BE2C (cell line): ENCODE measurements around the gene SGSH.

Experiments used
- DNase-seq: peaks from one replicate; pipeline ENCODE4 v3.0.0-alpha.2; 2020
- H3K27me3 ChIP-seq: fragments of 250-450 bp; sonication (Bioruptor Pico); 2 replicates; pipeline ENCODE4 v1.5.1; 2020; ENCODE audit warnings: mild to moderate bottlenecking
- H3K36me3 ChIP-seq: fragments of 250-450 bp; sonication (Bioruptor Pico); 2 replicates; pipeline ENCODE4 v1.5.1; 2020; ENCODE audit warnings: mild to moderate bottlenecking
- H3K4me1 ChIP-seq: fragments of 250-450 bp; sonication (Bioruptor Pico); 2 replicates; pipeline ENCODE4 v1.5.1; 2020
- H3K4me3 ChIP-seq: 2 replicates; pipeline ENCODE4 v1.5.1; 2011; ENCODE audit warnings: low read depth, low read length
- H3K9me3 ChIP-seq: fragments of 250-450 bp; sonication (Bioruptor Pico); 2 replicates; pipeline ENCODE4 v1.5.1; 2020
- CTCF ChIP-seq: IDR thresholded peaks from 2 replicates; pipeline ENCODE4 v1.5.1; 2012; ENCODE audit warnings: mild to moderate bottlenecking, low read depth, low read length

The SGSH gene

GRCh38 chr17:80198144-80198661, 21.9 kb downstream of the SGSH start:
- H3K4me1 ChIP-seq = no peaks in the 10 kb centered on the region
- no peak for DNase-seq
- no peaks in the 10 kb centered on the region for H3K27me3 ChIP-seq
- H3K4me3 ChIP-seq = no peak overlapping the region
- no peak for TF ChIP-seq CTCF
- no peaks in the 10 kb centered on the region for H3K36me3 ChIP-seq
- 0 out of 2 replicates have a peak, but pooled peaks cover 3% of the 10 kb centered on the region for H3K9me3 ChIP-seq

GRCh38 chr17:80196652-80197051, 23.5 kb downstream of the SGSH start:
- Histone ChIP-seq H3K4me3 (no peak overlapping the region), H3K27me3 (no peaks in the 10 kb centered on the region), H3K9me3 (0 out of 2 replicates have a peak, but pooled peaks cover 3% of the 10 kb centered on the region), H3K4me1 (no peaks in the 10 kb centered on the region), H3K36me3 (no peaks in the 10 kb centered on the region)
- no peak for DNase-seq
- no peak for TF ChIP-seq CTCF

- Histone ChIP-seq H3K9me3 (no peaks in the 10 kb centered on the region), H3K36me3 (no peaks in the 10 kb centered on the region), H3K27me3 (no peaks in the 10 kb centered on the region), H3K4me1 (no peaks in the 10 kb centered on the region), H3K4me3 (no peak overlapping the region)
- DNase-seq = no peak
- peak; percentile 96 for TF ChIP-seq CTCF
These were observed 24.2 kb downstream of the SGSH start for GRCh38 chr17:80195671-80196529.

- DNase-seq = no peak
- Histone ChIP-seq H3K27me3 (no peaks in the 10 kb centered on the region), H3K4me3 (no peak overlapping the region), H3K36me3 (no peaks in the 10 kb centered on the region), H3K4me1 (no peaks in the 10 kb centered on the region), H3K9me3 (no peaks in the 10 kb centered on the region)
- TF ChIP-seq CTCF = no peak
These were observed 25.0 kb downstream of the SGSH start for GRCh38 chr17:80195141-80195540.

- H3K36me3 ChIP-seq = no peaks in the 10 kb centered on the region
- H3K4me1 ChIP-seq = no peaks in the 10 kb centered on the region
- no peak for TF ChIP-seq CTCF
- no peaks in the 10 kb centered on the region for H3K9me3 ChIP-seq
- no peaks in the 10 kb centered on the region for H3K27me3 ChIP-seq
- H3K4me3 ChIP-seq = no peak overlapping the region
- no peak for DNase-seq
These were observed 28.1 kb downstream of the SGSH start for GRCh38 chr17:80191865-80192661.
